ENCODE results near the gene VGLL4. TPM values are rescaled to one million over a fixed set of nuclear protein-coding genes. Genes with fewer than 3 reads are reported as not detected.
"Not testable (repeated sequence)": the region's sequence is repeated elsewhere in the genome, so short reads cannot be mapped to it uniquely, and the experiment has no call there.

The VGLL4 gene
- total RNA-seq, 1 donor from 2014 or later = 99.4 TPM

DNA sequence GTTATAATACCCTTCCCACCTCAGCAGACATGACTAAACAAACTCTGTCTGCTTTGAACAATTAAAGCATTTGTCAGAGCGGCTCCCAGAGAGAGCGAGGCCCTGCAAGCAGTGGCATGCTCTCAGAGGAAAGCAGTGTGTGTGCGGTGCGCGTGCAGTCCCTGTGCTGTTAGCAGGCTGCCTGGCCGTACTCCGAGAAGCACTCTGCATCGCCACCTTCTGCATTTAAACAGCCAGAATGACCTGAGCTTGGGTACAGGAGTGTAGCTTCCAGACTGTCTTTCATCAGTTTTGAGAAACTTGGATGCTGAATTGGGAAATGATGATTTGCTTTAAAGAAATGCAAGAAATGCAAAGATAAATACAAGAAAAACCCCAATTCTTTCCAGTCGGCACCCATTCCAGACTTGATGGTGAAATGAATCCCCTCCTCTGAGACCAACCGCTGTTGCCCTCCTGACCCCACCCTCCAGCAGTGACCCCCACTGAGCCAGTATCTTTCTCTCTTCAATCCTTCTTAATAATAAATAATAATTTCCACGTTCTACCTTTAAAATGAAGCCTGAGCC is 113.5 kb downstream of the VGLL4 start:
- DNase-seq (ENCODE audit: extremely low spot score in 2 of 2) = no peak
- H3K27ac ChIP-seq = no peak overlapping the region
- no peak overlapping the region for H3K4me3 ChIP-seq
- H3K27me3 ChIP-seq = no peaks in the 10 kb centered on the region
- no peaks in the 10 kb centered on the region for H3K36me3 ChIP-seq
- intact Hi-C loops (cut with DNase I) = no loop called here
- no peaks in the 10 kb centered on the region for H3K9me3 ChIP-seq
- peaks cover 10% of the 10 kb centered on the region for H3K4me1 ChIP-seq
- TF ChIP-seq, protein P1, sequence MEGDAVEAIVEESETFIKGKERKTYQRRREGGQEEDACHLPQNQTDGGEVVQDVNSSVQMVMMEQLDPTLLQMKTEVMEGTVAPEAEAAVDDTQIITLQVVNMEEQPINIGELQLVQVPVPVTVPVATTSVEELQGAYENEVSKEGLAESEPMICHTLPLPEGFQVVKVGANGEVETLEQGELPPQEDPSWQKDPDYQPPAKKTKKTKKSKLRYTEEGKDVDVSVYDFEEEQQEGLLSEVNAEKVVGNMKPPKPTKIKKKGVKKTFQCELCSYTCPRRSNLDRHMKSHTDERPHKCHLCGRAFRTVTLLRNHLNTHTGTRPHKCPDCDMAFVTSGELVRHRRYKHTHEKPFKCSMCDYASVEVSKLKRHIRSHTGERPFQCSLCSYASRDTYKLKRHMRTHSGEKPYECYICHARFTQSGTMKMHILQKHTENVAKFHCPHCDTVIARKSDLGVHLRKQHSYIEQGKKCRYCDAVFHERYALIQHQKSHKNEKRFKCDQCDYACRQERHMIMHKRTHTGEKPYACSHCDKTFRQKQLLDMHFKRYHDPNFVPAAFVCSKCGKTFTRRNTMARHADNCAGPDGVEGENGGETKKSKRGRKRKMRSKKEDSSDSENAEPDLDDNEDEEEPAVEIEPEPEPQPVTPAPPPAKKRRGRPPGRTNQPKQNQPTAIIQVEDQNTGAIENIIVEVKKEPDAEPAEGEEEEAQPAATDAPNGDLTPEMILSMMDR (IDR thresholded peaks at IDR 0.05) = no peak
- peak; percentile 31 to 39 for TF ChIP-seq POLR2AphosphoS5 (IDR thresholded peaks at IDR 0.05; ENCODE audit: insufficient read depth in 1 of 2, low read depth in 1 of 2)
- TF ChIP-seq POLR2A (IDR thresholded peaks at IDR 0.05) = no peak

DNA sequence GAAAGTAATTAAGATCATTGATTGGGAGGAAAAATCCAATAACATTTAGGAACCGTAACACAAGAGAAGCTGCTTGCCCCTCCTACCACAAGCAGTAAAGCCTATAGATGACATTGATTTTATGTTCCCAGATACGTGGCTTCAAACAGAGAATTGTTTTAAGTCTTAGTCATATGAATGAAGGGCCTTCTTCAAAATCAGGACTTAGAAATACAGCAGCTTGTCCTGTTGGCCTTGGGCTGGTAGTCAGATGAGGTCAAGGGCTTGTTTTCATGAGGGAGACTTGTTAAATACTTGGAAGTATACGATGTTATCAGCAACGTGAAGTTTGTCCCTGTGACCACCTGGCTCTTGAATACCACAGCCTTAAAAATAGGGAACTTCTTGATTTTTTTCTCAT is 114.4 kb downstream of the VGLL4 start:
- no peaks in the 10 kb centered on the region for H3K9me3 ChIP-seq
- H3K27me3 ChIP-seq = no peaks in the 10 kb centered on the region
- intact Hi-C loops (cut with DNase I) = no loop called here
- TF ChIP-seq, protein P1 (IDR thresholded peaks at IDR 0.05) = no peak
- no peak for TF ChIP-seq POLR2A (IDR thresholded peaks at IDR 0.05)
- TF ChIP-seq POLR2AphosphoS5 (IDR thresholded peaks at IDR 0.05; ENCODE audit: insufficient read depth in 1 of 2, low read depth in 1 of 2) = no peak
- H3K4me1 ChIP-seq = peaks cover 10% of the 10 kb centered on the region
- DNase-seq (ENCODE audit: extremely low spot score in 2 of 2) = no peak
- no peak overlapping the region for H3K4me3 ChIP-seq
- H3K36me3 ChIP-seq = no peaks in the 10 kb centered on the region
- H3K27ac ChIP-seq = no peak overlapping the region

DNA sequence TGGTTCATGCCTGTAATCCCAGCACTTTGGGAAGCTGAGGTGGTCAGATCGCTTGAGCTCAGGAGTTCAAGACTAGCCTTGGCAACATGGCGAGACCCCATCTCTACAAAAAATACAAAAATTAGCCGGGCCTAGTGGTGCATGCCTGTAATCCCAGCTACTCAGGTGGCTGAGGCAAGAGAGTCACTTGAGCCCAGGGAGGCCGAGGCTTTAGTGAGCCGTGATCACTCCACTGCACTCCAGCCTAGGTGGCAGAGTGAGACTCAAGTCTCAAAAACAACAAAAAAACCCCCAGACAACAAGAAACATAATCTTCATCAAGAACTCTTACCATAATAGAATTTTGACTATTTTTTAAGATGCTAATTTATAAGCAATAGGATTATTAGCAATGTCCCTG is 117.6 kb downstream of the VGLL4 start:
- H3K27me3 ChIP-seq; intact Hi-C loops (cut with DNase I); H3K4me3 ChIP-seq; H3K9me3 ChIP-seq; H3K36me3 ChIP-seq; DNase-seq (ENCODE audit: extremely low spot score in 2 of 2); H3K27ac ChIP-seq: not testable (repeated sequence)
- peaks cover 31% of the 10 kb centered on the region for H3K4me1 ChIP-seq

DNA sequence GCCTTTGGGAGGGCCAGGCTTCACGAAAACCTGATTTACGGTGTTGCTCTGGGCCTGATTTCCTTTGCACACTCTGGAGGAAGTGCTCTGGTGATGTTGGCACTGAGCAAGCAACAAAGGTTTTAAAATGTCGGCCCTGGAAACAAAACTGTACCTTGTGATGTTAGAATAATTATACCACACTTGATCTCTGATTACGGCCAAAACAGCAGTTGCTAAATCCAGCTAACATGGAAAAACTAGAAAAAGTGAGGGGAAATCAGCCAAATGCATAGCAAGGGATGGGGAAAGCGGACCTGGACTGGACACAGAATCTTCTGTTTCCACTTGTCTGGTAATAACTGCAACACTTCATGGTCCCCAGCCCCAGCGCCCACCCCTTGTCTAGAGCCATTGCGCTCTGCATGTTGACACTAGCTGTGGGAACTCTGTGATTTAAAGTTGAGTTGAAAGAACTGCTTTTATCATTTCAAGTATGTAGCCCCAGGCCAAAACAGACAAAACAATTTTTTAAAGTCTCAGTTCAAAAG is 120.1 kb downstream of the VGLL4 start:
- Histone ChIP-seq H3K27me3 (no peaks in the 10 kb centered on the region), H3K4me1 (peaks cover 21% of the 10 kb centered on the region), H3K27ac (peak overlapping the region; percentile 68), H3K9me3 (no peaks in the 10 kb centered on the region), H3K36me3 (no peaks in the 10 kb centered on the region), H3K4me3 (no peak overlapping the region)
- DNase-seq (ENCODE audit: extremely low spot score in 2 of 2) = no peak
- intact Hi-C loops (cut with DNase I) = no loop called here
- TF ChIP-seq, protein P1 (IDR thresholded peaks at IDR 0.05) = no peak
- no peak for TF ChIP-seq POLR2AphosphoS5 (IDR thresholded peaks at IDR 0.05; ENCODE audit: insufficient read depth in 1 of 2, low read depth in 1 of 2)
- TF ChIP-seq POLR2A (IDR thresholded peaks at IDR 0.05) = no peak

DNA sequence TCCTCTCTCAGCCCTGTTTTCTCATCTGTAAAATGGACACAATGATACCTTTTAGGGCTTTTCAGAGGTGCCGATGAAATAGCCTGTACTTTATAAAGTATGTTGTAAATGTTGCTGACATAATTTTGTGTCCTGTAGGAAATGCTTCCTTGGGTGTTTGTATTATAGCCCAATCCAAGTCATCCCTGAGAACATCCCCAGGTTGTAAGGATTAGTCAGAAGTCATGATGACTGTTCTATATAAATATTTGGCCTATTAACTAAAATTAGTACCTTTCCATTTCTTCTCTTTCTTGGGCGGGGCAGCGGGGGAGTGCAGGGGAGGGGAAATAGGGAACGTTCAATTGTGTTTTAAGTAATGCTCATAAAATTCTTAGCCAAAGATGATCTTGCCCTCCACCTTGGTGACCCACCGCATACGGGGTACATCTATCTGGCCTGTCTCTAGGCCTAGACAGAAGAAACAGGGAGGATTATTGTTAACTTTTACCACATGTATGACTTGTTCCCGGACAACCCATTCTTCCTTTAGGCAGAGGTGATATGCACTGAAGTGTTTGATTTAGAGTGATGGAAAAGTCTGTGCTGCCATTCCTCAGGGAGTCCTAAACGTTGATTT is 120.7 kb downstream of the VGLL4 start:
- no peaks in the 10 kb centered on the region for H3K9me3 ChIP-seq
- TF ChIP-seq POLR2A (IDR thresholded peaks at IDR 0.05) = no peak
- TF ChIP-seq, protein P1 (IDR thresholded peaks at IDR 0.05) = no peak
- no peak for TF ChIP-seq POLR2AphosphoS5 (IDR thresholded peaks at IDR 0.05; ENCODE audit: insufficient read depth in 1 of 2, low read depth in 1 of 2)
- no peaks in the 10 kb centered on the region for H3K36me3 ChIP-seq
- peak overlapping the region; percentile 68 for H3K27ac ChIP-seq
- H3K27me3 ChIP-seq = no peaks in the 10 kb centered on the region
- intact Hi-C loops (cut with DNase I) = no loop called here
- no peak for DNase-seq (ENCODE audit: extremely low spot score in 2 of 2)
- peaks cover 21% of the 10 kb centered on the region for H3K4me1 ChIP-seq
- no peak overlapping the region for H3K4me3 ChIP-seq
